ENCODE results near the gene PRR36.
A peak's percentile ranks its signal among the peaks of the same experiment; 100 is the strongest.
"Not testable (repeated sequence)": the region's sequence is repeated elsewhere in the genome, so short reads cannot be mapped to it uniquely, and the experiment has no call there.

Gene PRR36

GRCh38 chr19:7874076-7874896 is at the start of gene PRR36:
TSS of gene PRR36 (minus strand) at chr19:7874390. CDS start at chr19:7873689, 701 bp downstream.
- Histone ChIP-seq H3K4me3 (ENCODE audit: low read length) (peak within 1 kb of the TSS; percentile 76), H3K9me3 (ENCODE audit: low read length) (no peaks in the 10 kb centered on the region), H2AFZ (ENCODE audit: low read depth, low read length) (peak within 1 kb of the TSS; percentile 21), H3K36me3 (ENCODE audit: insufficient read depth, low read length) (peaks cover 2% of the 10 kb centered on the region), H3K4me1 (ENCODE audit: insufficient read depth, low read length) (peaks cover 35% of the 10 kb centered on the region), H3K27me3 (ENCODE audit: insufficient read depth, low read length) (no peaks in the 10 kb centered on the region)

- H2AFZ ChIP-seq (ENCODE audit: low read depth, low read length) = no peak overlapping the region
- no peak overlapping the region for H3K4me3 ChIP-seq (ENCODE audit: low read length)
- peaks cover 32% of the 10 kb centered on the region for H3K4me1 ChIP-seq (ENCODE audit: insufficient read depth, low read length)
- no peaks in the 10 kb centered on the region for H3K9me3 ChIP-seq (ENCODE audit: low read length)
- H3K36me3 ChIP-seq (ENCODE audit: insufficient read depth, low read length) = peaks cover 26% of the 10 kb centered on the region
- no peaks in the 10 kb centered on the region for H3K27me3 ChIP-seq (ENCODE audit: insufficient read depth, low read length)
Observed at GRCh38 chr19:7923295-7924191, 49.4 kb upstream of the PRR36 start.

- Histone ChIP-seq H3K9me3 (ENCODE audit: low read length) (no peaks in the 10 kb centered on the region), H3K27me3 (ENCODE audit: insufficient read depth, low read length) (no peaks in the 10 kb centered on the region), H3K4me1 (ENCODE audit: insufficient read depth, low read length) (peaks cover 34% of the 10 kb centered on the region), H3K4me3 (ENCODE audit: low read length) (no peak overlapping the region), H2AFZ (ENCODE audit: low read depth, low read length) (no peak overlapping the region), H3K36me3 (ENCODE audit: insufficient read depth, low read length) (peaks cover 26% of the 10 kb centered on the region)
Observed at GRCh38 chr19:7922836-7923195, 48.6 kb upstream of the PRR36 start.

GRCh38 chr19:7921967-7922835 is 48.0 kb upstream of the PRR36 start:
- H3K4me3 ChIP-seq (ENCODE audit: low read length) = no peak overlapping the region
- H3K27me3 ChIP-seq (ENCODE audit: insufficient read depth, low read length) = peaks cover 3% of the 10 kb centered on the region
- peaks cover 39% of the 10 kb centered on the region for H3K4me1 ChIP-seq (ENCODE audit: insufficient read depth, low read length)
- no peaks in the 10 kb centered on the region for H3K9me3 ChIP-seq (ENCODE audit: low read length)
- no peak overlapping the region for H2AFZ ChIP-seq (ENCODE audit: low read depth, low read length)
- peaks cover 26% of the 10 kb centered on the region for H3K36me3 ChIP-seq (ENCODE audit: insufficient read depth, low read length)

- Histone ChIP-seq H3K4me3 (ENCODE audit: low read length) (peak overlapping the region; percentile 50), H3K27me3 (ENCODE audit: insufficient read depth, low read length) (peaks cover 8% of the 10 kb centered on the region), H3K9me3 (ENCODE audit: low read length) (no peaks in the 10 kb centered on the region), H3K36me3 (ENCODE audit: insufficient read depth, low read length) (peaks cover 26% of the 10 kb centered on the region), H3K4me1 (ENCODE audit: insufficient read depth, low read length) (peaks cover 38% of the 10 kb centered on the region), H2AFZ (ENCODE audit: low read depth, low read length) (no peak overlapping the region)
Observed at GRCh38 chr19:7921302-7921966, 47.2 kb upstream of the PRR36 start.

- Histone ChIP-seq H2AFZ (ENCODE audit: low read depth, low read length) (no peak overlapping the region), H3K27me3 (ENCODE audit: insufficient read depth, low read length) (peaks cover 14% of the 10 kb centered on the region), H3K4me3 (ENCODE audit: low read length) (peak overlapping the region; percentile 80), H3K4me1 (ENCODE audit: insufficient read depth, low read length) (peaks cover 39% of the 10 kb centered on the region), H3K9me3 (ENCODE audit: low read length) (no peaks in the 10 kb centered on the region), H3K36me3 (ENCODE audit: insufficient read depth, low read length) (peaks cover 26% of the 10 kb centered on the region)
Observed at GRCh38 chr19:7920519-7921301, 46.5 kb upstream of the PRR36 start.

GRCh38 chr19:7919610-7920518 is 45.7 kb upstream of the PRR36 start, which contains the start of gene SNAPC2:
TSS of gene SNAPC2 (plus strand) at chr19:7920338. CDS start at chr19:7920367, 29 bp downstream.
- Histone ChIP-seq H3K9me3 (ENCODE audit: low read length) (no peaks in the 10 kb centered on the region), H3K36me3 (ENCODE audit: insufficient read depth, low read length) (peaks cover 26% of the 10 kb centered on the region), H3K4me3 (ENCODE audit: low read length) (peak within 1 kb of the TSS; percentile 80), H2AFZ (ENCODE audit: low read depth, low read length) (no peak within 1 kb of the TSS), H3K27me3 (ENCODE audit: insufficient read depth, low read length) (peaks cover 21% of the 10 kb centered on the region), H3K4me1 (ENCODE audit: insufficient read depth, low read length) (peaks cover 41% of the 10 kb centered on the region)

- no peaks in the 10 kb centered on the region for H3K9me3 ChIP-seq (ENCODE audit: low read length)
- peaks cover 24% of the 10 kb centered on the region for H3K27me3 ChIP-seq (ENCODE audit: insufficient read depth, low read length)
- H3K4me1 ChIP-seq (ENCODE audit: insufficient read depth, low read length) = peaks cover 38% of the 10 kb centered on the region
- H2AFZ ChIP-seq (ENCODE audit: low read depth, low read length) = no peak overlapping the region
- peaks cover 21% of the 10 kb centered on the region for H3K36me3 ChIP-seq (ENCODE audit: insufficient read depth, low read length)
- H3K4me3 ChIP-seq (ENCODE audit: low read length) = no peak overlapping the region
Observed at GRCh38 chr19:7918615-7919421, 44.6 kb upstream of the PRR36 start.

- H3K9me3 ChIP-seq (ENCODE audit: low read length); H3K4me3 ChIP-seq (ENCODE audit: low read length); H2AFZ ChIP-seq (ENCODE audit: low read depth, low read length): not testable (repeated sequence)
- peaks cover 15% of the 10 kb centered on the region for H3K36me3 ChIP-seq (ENCODE audit: insufficient read depth, low read length)
- peaks cover 24% of the 10 kb centered on the region for H3K27me3 ChIP-seq (ENCODE audit: insufficient read depth, low read length)
- H3K4me1 ChIP-seq (ENCODE audit: insufficient read depth, low read length) = peaks cover 38% of the 10 kb centered on the region
Observed at GRCh38 chr19:7918062-7918614, 43.9 kb upstream of the PRR36 start.

GRCh38 chr19:7917267-7918061 is 43.3 kb upstream of the PRR36 start:
- Histone ChIP-seq H2AFZ (ENCODE audit: low read depth, low read length) (peak overlapping the region; percentile 9), H3K9me3 (ENCODE audit: low read length) (no peaks in the 10 kb centered on the region), H3K4me1 (ENCODE audit: insufficient read depth, low read length) (peaks cover 38% of the 10 kb centered on the region), H3K4me3 (ENCODE audit: low read length) (peak overlapping the region; percentile 10), H3K36me3 (ENCODE audit: insufficient read depth, low read length) (peaks cover 13% of the 10 kb centered on the region), H3K27me3 (ENCODE audit: insufficient read depth, low read length) (peaks cover 24% of the 10 kb centered on the region)

All from neuron (in vitro differentiated cells).